ENCODE measurements around the gene SDK1. TPM values are rescaled to one million over a fixed set of nuclear protein-coding genes. Genes with fewer than 3 reads are reported as not detected.

The SDK1 gene
- total and polyA plus RNA-seq, 11 donors = 2.2 to 5.8 (median 3.4) TPM

- no peak for ATAC-seq
Observed at GRCh38 chr7:4132221-4132620, 831.2 kb downstream of the SDK1 start.

DNA sequence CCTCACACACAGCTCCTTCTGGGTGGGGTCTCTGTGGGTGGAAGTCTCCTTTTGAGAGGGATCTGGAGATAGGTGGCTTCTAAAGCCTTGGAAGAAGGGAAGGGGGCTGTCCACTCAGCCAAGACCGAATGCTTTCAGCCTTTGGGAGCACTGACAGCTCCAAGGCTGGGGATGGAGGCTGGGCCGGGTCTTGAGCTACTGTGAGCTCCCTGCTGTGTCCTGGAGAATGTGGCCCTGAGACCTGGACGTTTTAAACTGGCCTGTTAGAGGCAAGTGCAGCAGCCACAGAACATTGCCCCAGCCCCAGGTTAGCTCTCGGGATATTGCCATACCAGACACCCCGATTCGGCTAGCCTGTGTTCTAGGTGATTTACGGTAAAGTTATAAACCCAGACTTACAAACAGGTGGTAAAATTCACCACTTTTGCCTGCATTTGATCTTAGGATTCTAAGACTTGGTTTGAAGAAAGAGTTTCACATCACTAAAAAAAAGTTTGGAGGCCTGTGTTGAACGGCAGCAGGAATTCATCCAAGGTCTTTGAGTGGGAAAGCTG is 832.5 kb downstream of the SDK1 start:
- no peak for DNase-seq

More at GRCh38 chr7:4132221-4132620, 831.2 kb downstream of the SDK1 start:
- intact Hi-C loops (cut with DNase I) = no loop called here
- Histone ChIP-seq H3K27me3 (no peaks in the 10 kb centered on the region), H3K4me1 (no peaks in the 10 kb centered on the region), H3K9me3 (no peaks in the 10 kb centered on the region), H3K4me3 (no peak overlapping the region), H3K36me3 (no peaks in the 10 kb centered on the region), H3K27ac (no peak overlapping the region)
- WGBS, 4 donors = 90 to 97% (median 92%) methylated on average over 6 to 14 of the region's 14 CpGs
- TF ChIP-seq POLR2A (IDR thresholded peaks at IDR 0.05) (no peak), CTCF (IDR thresholded peaks at IDR 0.05) (no peak)
- no peak for DNase-seq

GRCh38 chr7:4134204-4134603 is 833.2 kb downstream of the SDK1 start:
- WGBS, 4 donors = 84 to 88% (median 86%) methylated on average over 7 of the region's 7 CpGs
- TF ChIP-seq POLR2A (IDR thresholded peaks at IDR 0.05) (no peak), CTCF (IDR thresholded peaks at IDR 0.05) (no peak)
- no peaks in the 10 kb centered on the region for H3K36me3 ChIP-seq
- intact Hi-C loops (cut with DNase I) = no loop called here
- no peaks in the 10 kb centered on the region for H3K4me1 ChIP-seq
- no peak overlapping the region for H3K4me3 ChIP-seq
- H3K27me3 ChIP-seq = no peaks in the 10 kb centered on the region
- ATAC-seq = no peak
- no peaks in the 10 kb centered on the region for H3K9me3 ChIP-seq
- H3K27ac ChIP-seq = no peak overlapping the region
- DNase-seq = no peak

More for the DNA sequence above, 832.5 kb downstream of the SDK1 start:
- Histone ChIP-seq H3K9me3 (no peaks in the 10 kb centered on the region), H3K4me1 (no peaks in the 10 kb centered on the region), H3K27ac (no peak overlapping the region), H3K27me3 (no peaks in the 10 kb centered on the region), H3K36me3 (no peaks in the 10 kb centered on the region), H3K4me3 (no peak overlapping the region)
- ATAC-seq = no peak
- intact Hi-C loops (cut with DNase I) = no loop called here
- WGBS, 4 donors = 79 to 87% (median 83%) methylated on average over 6 to 8 of the region's 8 CpGs
- TF ChIP-seq CTCF (IDR thresholded peaks at IDR 0.05) (no peak), POLR2A (IDR thresholded peaks at IDR 0.05) (no peak)

DNA sequence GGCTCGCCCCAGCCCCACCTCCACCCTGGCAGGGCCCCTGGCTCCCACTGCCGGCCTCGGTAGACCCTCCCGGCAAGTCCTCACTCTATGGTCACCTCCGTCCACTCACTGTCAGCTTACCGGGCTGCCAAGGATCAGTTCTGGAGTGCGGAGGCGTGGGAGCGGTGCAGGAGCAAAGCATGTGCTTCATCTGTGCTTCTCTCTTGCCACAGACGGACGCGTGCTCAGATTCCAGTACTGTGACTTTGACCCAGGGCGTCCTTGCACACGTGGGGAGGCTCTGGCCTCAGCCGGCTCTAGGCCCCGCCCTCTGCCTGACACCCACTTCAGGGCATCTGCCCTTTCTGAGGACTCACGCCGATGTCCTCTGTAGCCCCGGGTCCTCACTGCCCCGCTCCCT is 833.6 kb downstream of the SDK1 start:
- ATAC-seq = peak in 2 of 4 donors; percentile 59 to 74
- no peak for DNase-seq
- 68 to 85% (median 84%) methylated on average over 20 of the region's 20 CpGs for WGBS, 4 donors
- intact Hi-C loops (cut with DNase I) = no loop called here
- H3K9me3 ChIP-seq = no peaks in the 10 kb centered on the region
- no peak overlapping the region for H3K27ac ChIP-seq
- no peaks in the 10 kb centered on the region for H3K4me1 ChIP-seq
- no peaks in the 10 kb centered on the region for H3K27me3 ChIP-seq
- no peak overlapping the region for H3K4me3 ChIP-seq
- no peaks in the 10 kb centered on the region for H3K36me3 ChIP-seq
- TF ChIP-seq POLR2A (IDR thresholded peaks at IDR 0.05) (no peak), CTCF (IDR thresholded peaks at IDR 0.05) (no peak)
